Esophagus muscularis mucosa (tissue), 4 donors: ENCODE data around the gene CLEC18A.

Experiments
- CTCF ChIP-seq, 3 experiments: fragments of 200-600 bp in 2 of 3; fragments of 450-650 bp in 1 of 3; sonication (generic) in 2 of 3; IDR thresholded peaks; one replicate each; pipeline ENCODE4 v1.5.1; 2017 to 2019; ENCODE audit warnings: antibody characterized with exemption in 3 of 3, mild to moderate bottlenecking in 2 of 3, moderate library complexity in 1 of 3
- EP300 ChIP-seq: sonication (generic); formaldehyde crosslinking; IDR thresholded peaks from one replicate; pipeline ENCODE4 v1.6.1; 2017; ENCODE audit warnings: antibody characterized with exemption
- POLR2A ChIP-seq: fragments of 450-650 bp; IDR thresholded peaks from one replicate; pipeline ENCODE4 v1.6.1; 2017; ENCODE audit warnings: antibody characterized with exemption, moderate library complexity, mild to moderate bottlenecking, low read depth
- POLR2AphosphoS5 ChIP-seq, 2 donors: sonication (generic); formaldehyde crosslinking; IDR thresholded peaks; one replicate each; pipeline ENCODE4 v1.6.1; 2017; ENCODE audit warnings: antibody characterized with exemption in 2 of 2

GRCh38 chr16:69922200-69922599 lies 28.9 kb upstream of the CLEC18A start:
- TF ChIP-seq CTCF (IDR thresholded peaks at IDR 0.05): no peak
- no peak for TF ChIP-seq POLR2AphosphoS5 (IDR thresholded peaks at IDR 0.05)
- TF ChIP-seq EP300: no peak
- no peak for TF ChIP-seq POLR2A
